ENCODE data around the gene RNF182.

DNA sequence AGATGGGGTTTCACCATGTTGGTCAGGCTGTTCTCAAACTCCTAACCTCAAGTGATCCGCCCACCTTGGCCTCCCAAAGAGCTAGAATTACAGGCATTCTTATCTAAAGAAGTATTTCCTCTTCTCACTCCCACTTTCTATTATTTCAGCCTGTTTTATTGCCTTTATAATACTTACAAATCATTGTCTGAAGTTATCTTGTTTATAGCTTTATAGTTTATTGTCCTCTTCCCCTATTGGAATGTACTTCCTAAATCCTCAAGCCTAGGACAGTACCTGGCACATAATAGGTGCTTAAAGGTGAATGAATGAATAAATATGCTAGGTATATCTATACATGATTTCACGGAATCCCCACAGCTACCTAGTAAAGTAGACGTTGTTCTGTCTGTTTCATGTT is 37.8 kb upstream of the RNF182 start:
- TF ChIP-seq OSR1 (CRISPR knock-in tag; IDR thresholded peaks at IDR 0.05) (no peak), TCF4 (CRISPR knock-in tag; IDR thresholded peaks at IDR 0.05; ENCODE audit: borderline replicate concordance) (no peak), ZNF70 (CRISPR knock-in tag; IDR thresholded peaks at IDR 0.05) (no peak)
- TF ChIP-seq, protein P1, sequence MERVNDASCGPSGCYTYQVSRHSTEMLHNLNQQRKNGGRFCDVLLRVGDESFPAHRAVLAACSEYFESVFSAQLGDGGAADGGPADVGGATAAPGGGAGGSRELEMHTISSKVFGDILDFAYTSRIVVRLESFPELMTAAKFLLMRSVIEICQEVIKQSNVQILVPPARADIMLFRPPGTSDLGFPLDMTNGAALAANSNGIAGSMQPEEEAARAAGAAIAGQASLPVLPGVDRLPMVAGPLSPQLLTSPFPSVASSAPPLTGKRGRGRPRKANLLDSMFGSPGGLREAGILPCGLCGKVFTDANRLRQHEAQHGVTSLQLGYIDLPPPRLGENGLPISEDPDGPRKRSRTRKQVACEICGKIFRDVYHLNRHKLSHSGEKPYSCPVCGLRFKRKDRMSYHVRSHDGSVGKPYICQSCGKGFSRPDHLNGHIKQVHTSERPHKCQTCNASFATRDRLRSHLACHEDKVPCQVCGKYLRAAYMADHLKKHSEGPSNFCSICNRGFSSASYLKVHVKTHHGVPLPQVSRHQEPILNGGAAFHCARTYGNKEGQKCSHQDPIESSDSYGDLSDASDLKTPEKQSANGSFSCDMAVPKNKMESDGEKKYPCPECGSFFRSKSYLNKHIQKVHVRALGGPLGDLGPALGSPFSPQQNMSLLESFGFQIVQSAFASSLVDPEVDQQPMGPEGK (CRISPR knock-in tag; IDR thresholded peaks at IDR 0.05; ENCODE audit: borderline replicate concordance), result no peak

Measured in SK-N-SH treated with all-trans-retinoic acid at 6 μM for 48 hours (cell line).